Mucosa of stomach (tissue), 1 donor: Measurements from ENCODE around the gene CRISP3.

ENCODE experiments used
- H3K27me3 ChIP-seq: one replicate; pipeline ENCODE4 v1.7.0; 2013; ENCODE audit warnings: mild to moderate bottlenecking, low read length; ENCODE audit not compliant: control insufficient read depth, insufficient read depth
- H3K36me3 ChIP-seq: one replicate; pipeline ENCODE4 v1.7.0; 2013; ENCODE audit warnings: low read length; ENCODE audit not compliant: control insufficient read depth, insufficient read depth
- H3K4me1 ChIP-seq: one replicate; pipeline ENCODE4 v1.7.0; 2013; ENCODE audit warnings: mild to moderate bottlenecking, low read length; ENCODE audit not compliant: control insufficient read depth, insufficient read depth
- H3K4me3 ChIP-seq: one replicate; pipeline ENCODE4 v1.7.0; 2013; ENCODE audit warnings: low read length
- H3K9ac ChIP-seq: one replicate; pipeline ENCODE4 v1.7.0; 2013; ENCODE audit warnings: mild to moderate bottlenecking, low read length, moderate library complexity
- H3K9me3 ChIP-seq: one replicate; pipeline ENCODE4 v1.7.0; 2013; ENCODE audit warnings: mild to moderate bottlenecking, low read length, moderate library complexity; ENCODE audit not compliant: control insufficient read depth
- donor health status: Pancreatic carcinoma.

Gene CRISP3, protein sequence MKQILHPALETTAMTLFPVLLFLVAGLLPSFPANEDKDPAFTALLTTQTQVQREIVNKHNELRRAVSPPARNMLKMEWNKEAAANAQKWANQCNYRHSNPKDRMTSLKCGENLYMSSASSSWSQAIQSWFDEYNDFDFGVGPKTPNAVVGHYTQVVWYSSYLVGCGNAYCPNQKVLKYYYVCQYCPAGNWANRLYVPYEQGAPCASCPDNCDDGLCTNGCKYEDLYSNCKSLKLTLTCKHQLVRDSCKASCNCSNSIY

DNA sequence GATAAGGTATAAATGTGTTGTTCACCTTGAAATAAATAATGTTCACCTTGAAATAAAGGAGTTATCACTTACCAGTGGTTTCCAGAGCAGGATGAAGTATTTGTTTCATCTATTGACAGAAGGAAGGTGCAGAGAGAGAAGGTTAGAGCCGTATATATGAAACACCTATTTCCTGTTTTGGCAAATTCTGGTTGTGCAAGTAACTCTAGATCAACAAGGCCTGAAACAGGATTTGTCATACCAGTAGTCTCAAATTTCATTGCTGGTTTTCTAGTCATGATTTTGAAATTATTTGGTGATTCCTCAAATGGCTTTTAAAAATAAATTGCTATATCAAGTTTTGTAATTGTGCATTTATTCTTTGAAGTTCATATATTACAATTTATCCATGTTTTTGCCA is at the start of gene CRISP3:
CRISP3 (minus strand) TSS at position 130 of the 400 bp plus-strand sequence; CDS start at position 109, 21 bp downstream.
- Histone ChIP-seq H3K36me3 (no peaks in the 10 kb centered on the region), H3K4me3 (no peak within 1 kb of the TSS), H3K9me3 (no peaks in the 10 kb centered on the region), H3K27me3 (no peaks in the 10 kb centered on the region), H3K9ac (no peak within 1 kb of the TSS), H3K4me1 (no peaks in the 10 kb centered on the region)

DNA sequence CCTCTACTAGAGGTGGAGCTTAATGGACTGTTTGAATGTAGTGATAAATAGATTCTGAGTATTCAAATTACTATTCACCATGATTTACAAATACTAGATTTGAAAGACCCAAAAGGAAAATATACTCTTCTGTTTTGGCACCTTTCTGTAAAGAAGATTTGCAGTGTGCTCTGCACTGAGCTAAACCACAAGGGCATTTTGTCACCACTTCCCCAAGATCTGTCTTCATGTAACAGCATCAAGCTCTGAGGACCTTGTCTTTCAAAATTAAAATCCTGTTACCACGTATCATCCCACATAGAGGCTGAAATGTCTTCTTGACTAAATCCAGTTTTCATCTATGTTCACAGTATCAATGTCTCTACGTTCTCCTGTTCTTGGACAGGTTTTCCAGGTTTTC is 46.2 kb upstream of the CRISP3 start:
- no peaks in the 10 kb centered on the region for H3K9me3 ChIP-seq
- no peak overlapping the region for H3K4me3 ChIP-seq
- no peaks in the 10 kb centered on the region for H3K4me1 ChIP-seq
- no peaks in the 10 kb centered on the region for H3K27me3 ChIP-seq
- no peaks in the 10 kb centered on the region for H3K36me3 ChIP-seq
- H3K9ac ChIP-seq: no peak overlapping the region

DNA sequence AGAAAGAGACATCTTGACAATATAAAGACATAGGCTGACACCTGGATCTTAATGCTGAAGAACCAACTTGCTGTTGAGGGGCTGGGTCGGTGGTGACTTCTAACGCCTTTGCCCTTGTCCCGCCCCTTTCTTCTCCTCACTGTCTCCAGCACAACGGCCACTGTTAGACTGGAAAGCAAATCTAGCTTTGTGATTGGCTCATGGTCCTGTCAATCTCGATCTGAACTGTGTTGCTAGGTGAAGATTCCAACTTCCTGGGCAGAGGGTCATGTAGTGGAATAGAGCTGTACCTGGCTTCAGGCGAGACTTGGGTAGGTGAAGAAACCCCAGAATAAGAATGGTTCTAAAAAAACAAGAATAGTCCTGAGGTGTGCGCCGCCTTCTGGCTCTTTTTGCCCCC is 43.0 kb upstream of the CRISP3 start, which contains the start of gene PGK2:
PGK2 (minus strand) TSS at position 110 of the 400 bp plus-strand sequence; CDS start at position 12, 98 bp downstream.
- H3K36me3 ChIP-seq: no peaks in the 10 kb centered on the region
- no peak within 1 kb of the TSS for H3K4me3 ChIP-seq
- no peaks in the 10 kb centered on the region for H3K27me3 ChIP-seq
- no peaks in the 10 kb centered on the region for H3K4me1 ChIP-seq
- no peak within 1 kb of the TSS for H3K9ac ChIP-seq
- H3K9me3 ChIP-seq: no peaks in the 10 kb centered on the region

DNA sequence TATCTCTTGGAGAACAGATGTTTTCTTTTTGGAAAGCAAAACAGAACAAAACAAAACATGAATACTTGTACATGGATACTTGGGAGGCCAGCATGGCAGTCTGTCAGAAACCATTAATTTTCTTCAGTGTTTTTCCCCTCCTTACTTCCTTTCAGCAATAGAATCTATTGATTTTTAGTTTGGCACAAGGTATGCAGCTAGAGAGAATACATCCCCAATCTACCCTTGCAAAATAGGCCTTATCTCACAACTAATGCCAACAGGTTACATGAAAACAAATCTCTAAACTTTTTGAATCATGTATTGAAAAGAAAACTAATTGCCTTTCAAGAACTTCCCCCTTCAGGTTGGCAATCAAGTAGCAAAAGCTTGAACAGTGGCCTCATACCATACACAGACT is 40.1 kb upstream of the CRISP3 start:
- Histone ChIP-seq H3K27me3 (no peaks in the 10 kb centered on the region), H3K9me3 (no peaks in the 10 kb centered on the region), H3K9ac (no peak overlapping the region), H3K36me3 (no peaks in the 10 kb centered on the region), H3K4me3 (no peak overlapping the region), H3K4me1 (no peaks in the 10 kb centered on the region)

DNA sequence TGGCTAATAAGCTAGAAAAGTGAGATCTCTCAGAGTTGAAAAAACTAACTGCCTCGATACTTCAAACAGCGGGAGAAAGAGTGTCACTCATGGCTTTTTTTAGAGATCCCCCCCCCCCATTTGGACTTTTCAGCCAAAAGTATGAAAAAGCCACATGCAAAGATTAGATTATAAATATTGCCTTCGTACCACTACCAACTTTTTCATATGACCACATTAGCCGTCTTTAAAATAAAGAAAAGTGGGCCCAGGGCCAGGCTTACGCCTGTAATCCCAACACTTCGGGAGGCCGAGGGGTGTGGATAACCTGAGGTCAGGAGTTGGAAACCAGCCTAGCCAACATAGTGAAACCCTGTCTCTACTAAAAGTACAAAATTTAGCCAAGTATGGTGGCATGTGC is 38.5 kb upstream of the CRISP3 start:
- no peaks in the 10 kb centered on the region for H3K4me1 ChIP-seq
- no peak overlapping the region for H3K9ac ChIP-seq
- H3K36me3 ChIP-seq: no peaks in the 10 kb centered on the region
- H3K27me3 ChIP-seq: no peaks in the 10 kb centered on the region
- no peak overlapping the region for H3K4me3 ChIP-seq
- H3K9me3 ChIP-seq: no peaks in the 10 kb centered on the region

DNA sequence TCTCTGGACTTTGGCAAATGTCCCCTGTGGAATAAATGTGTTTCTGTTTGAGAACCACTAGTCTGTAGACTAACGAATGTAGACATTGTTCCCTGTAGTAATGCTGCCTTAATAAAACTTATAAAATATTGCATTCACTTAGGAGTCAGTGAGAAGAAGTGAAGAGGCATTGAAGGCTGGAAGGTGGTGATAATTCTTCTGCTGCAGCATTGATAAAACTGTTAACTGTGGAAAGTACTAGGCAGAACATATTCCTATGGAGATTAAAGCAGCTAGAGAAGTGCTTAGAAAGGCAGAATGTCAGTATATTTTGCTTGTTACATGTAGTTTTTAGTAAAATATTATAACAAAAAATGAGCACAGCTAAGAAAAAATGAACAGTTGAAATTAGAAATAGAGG is 38.1 kb upstream of the CRISP3 start:
- Histone ChIP-seq H3K27me3 (no peaks in the 10 kb centered on the region), H3K9ac (no peak overlapping the region), H3K36me3 (no peaks in the 10 kb centered on the region), H3K9me3 (no peaks in the 10 kb centered on the region), H3K4me3 (no peak overlapping the region), H3K4me1 (no peaks in the 10 kb centered on the region)

DNA sequence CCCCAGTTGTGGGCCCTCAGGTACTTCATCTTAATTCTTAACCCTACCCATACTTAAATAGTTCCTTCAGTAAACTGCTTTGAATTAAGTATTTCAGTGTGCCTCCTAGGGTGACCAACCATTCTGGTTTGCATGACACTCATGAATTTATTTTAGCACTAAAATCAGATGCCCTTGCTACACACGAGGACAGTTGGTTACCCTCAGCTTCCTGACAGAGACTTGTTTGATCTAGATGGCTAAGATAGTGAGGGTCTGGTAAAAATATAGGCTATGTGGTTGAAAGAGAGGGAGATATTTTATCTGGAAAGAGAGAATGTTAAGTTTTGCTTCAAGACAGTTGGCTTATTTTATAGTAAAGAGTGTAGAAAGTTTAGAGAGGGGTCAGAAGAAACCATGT is 32.3 kb upstream of the CRISP3 start:
- H3K4me3 ChIP-seq: no peak overlapping the region
- H3K9me3 ChIP-seq: no peaks in the 10 kb centered on the region
- H3K9ac ChIP-seq: no peak overlapping the region
- no peaks in the 10 kb centered on the region for H3K27me3 ChIP-seq
- no peaks in the 10 kb centered on the region for H3K4me1 ChIP-seq
- no peaks in the 10 kb centered on the region for H3K36me3 ChIP-seq

DNA sequence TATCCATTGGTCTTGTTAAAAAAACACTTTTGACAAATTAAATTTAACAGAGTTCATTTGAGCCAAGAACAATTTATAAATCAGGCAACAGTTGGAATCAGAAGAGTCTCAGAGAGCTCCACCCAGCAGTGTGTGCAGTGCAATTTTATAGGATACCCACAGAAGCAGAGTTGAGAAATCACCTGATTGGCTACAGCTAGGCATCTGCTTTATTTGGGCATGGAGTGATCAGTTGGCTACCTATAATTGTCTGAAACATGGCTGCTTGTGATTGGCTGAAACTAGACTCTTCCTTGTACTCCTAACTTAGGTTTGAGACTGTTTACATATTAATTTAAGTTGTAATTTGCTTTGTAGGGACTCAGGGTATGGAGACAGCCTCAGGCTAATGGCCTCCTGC is 30.9 kb upstream of the CRISP3 start:
- H3K4me3 ChIP-seq: no peak overlapping the region

DNA sequence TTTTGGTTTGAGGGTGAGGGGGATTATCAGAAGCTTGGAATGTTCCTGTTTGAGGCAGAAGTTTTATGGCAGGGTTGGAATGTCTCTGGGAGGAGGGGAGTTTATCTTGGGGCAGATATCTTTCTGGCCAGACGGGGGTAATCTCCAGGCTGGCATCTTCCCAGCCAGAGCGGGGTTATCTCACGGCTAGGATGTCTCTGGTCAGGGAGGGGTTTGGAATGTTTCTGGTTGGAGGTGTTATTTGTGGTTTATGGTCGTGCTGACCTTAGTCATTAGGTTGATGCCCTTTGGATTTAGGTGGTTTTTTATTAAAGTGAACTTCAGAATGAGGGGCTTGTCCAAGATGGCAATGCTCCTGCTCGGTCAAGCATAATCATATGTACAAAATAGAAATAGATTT is 28.1 kb upstream of the CRISP3 start:
- Histone ChIP-seq H3K4me3 (no peak overlapping the region), H3K36me3 (no peaks in the 10 kb centered on the region), H3K27me3 (no peaks in the 10 kb centered on the region), H3K4me1 (peaks cover 3% of the 10 kb centered on the region), H3K9ac (no peak overlapping the region), H3K9me3 (no peaks in the 10 kb centered on the region)

More for the DNA sequence above, 30.9 kb upstream of the CRISP3 start:
- Histone ChIP-seq H3K36me3 (no peaks in the 10 kb centered on the region), H3K9ac (no peak overlapping the region), H3K27me3 (no peaks in the 10 kb centered on the region), H3K9me3 (no peaks in the 10 kb centered on the region), H3K4me1 (peaks cover under 1% of the 10 kb centered on the region)

DNA sequence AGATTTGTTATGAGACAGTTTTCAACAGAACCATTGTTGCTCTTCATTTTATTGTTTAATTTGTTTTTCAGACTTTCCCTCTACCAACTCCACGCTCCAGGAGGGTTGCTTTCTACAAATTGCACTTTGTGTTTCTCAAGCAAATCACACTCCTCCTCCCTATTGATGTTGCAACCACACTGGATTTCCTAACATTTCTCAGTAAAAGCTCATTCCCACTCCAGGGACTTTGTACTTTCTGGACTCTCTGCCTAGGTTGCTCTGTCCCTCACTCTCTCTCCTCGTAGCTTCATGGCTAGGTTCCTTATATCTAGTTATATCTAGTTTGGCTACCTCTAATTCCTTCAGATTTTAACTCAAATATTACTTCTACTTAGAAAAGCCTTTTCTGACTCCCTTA is 22.6 kb upstream of the CRISP3 start:
- H3K27me3 ChIP-seq: no peaks in the 10 kb centered on the region
- no peak overlapping the region for H3K9ac ChIP-seq
- no peak overlapping the region for H3K4me3 ChIP-seq
- H3K4me1 ChIP-seq: peaks cover 3% of the 10 kb centered on the region
- no peaks in the 10 kb centered on the region for H3K9me3 ChIP-seq
- no peaks in the 10 kb centered on the region for H3K36me3 ChIP-seq

DNA sequence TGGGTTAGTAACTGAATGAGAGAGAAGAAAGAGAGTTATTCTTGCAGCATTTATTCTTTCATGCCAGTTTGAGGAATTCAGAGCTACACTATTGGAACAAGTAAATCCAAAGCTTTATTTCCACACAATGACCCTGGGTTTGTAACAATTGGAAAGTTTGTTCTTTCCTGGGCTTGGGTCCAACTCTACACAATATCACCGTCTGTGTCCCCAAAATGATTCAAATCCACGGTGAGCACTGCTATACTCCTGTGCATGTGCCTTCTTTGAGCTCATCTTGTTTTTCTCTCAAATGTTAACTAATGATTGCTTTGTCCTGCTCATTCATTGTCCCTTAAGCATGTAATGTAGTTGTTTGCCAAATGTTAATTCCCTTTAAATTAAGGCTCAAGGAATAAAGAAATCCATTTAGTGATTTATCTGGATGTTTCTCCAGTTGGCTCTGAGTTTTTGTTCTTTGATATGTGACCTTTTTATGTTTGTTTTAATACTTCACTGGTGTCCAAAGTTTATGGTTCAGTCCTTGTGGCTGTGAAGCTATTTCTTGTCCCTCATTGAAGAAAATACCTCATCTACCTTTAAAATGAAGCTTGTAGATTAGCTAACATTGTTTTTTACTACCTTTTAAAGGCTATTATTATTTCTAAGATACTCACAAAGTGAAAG is 20.5 kb upstream of the CRISP3 start:
- Histone ChIP-seq H3K4me1 (no peaks in the 10 kb centered on the region), H3K9ac (no peak overlapping the region), H3K27me3 (no peaks in the 10 kb centered on the region), H3K9me3 (no peaks in the 10 kb centered on the region), H3K4me3 (no peak overlapping the region), H3K36me3 (no peaks in the 10 kb centered on the region)

DNA sequence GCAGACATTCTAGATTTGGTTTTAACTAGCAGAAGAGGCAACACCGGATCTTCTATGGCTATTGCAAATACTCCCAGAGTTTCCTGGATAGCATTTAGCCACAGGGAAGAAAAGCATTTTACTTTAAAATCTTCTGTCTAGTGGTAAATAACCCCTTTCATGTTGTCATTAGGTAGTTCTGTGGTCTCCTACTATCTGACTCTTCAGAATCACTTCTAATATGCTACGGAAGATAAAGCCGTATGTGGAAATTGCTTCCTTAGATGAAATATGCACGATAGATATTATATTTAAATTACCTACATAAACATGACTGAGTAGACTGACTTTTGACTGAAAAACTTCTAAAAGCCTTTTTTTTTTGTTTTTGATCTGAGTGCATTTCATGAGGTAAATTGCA is 759 bp downstream of the CRISP3 start:
- no peaks in the 10 kb centered on the region for H3K4me1 ChIP-seq
- H3K27me3 ChIP-seq: no peaks in the 10 kb centered on the region
- no peaks in the 10 kb centered on the region for H3K36me3 ChIP-seq
- no peak overlapping the region for H3K4me3 ChIP-seq
- no peak overlapping the region for H3K9ac ChIP-seq
- no peaks in the 10 kb centered on the region for H3K9me3 ChIP-seq
